DMS114 treated with DMSO at 0.1 percent for 48 hours (cell line): ENCODE data around the gene FAM53A.
A peak's percentile ranks its signal among the peaks of the same experiment; 100 is the strongest.

Experiments used
- DNase-seq: peaks from one replicate; lab custom pipeline; 2025; ENCODE audit not compliant: unreplicated experiment; lab: John Stamatoyannopoulos, UW

The FAM53A gene

GRCh38 chr4:1683736-1684505 is at the start of gene FAM53A:
Gene FAM53A, minus strand, starts transcription at chr4:1684313. Its CDS starts 15,572 bp downstream, at chr4:1668741.
- peak; percentile 63 for DNase-seq

GRCh38 chr4:1732911-1733310 is 48.8 kb upstream of the FAM53A start:
- no peak for DNase-seq

- no peak for DNase-seq
These were observed 47.1 kb upstream of the FAM53A start for GRCh38 chr4:1731180-1731579.

- DNase-seq, result no peak
These were observed 46.5 kb upstream of the FAM53A start for GRCh38 chr4:1730532-1731135.

GRCh38 chr4:1728061-1728980 is 44.2 kb upstream of the FAM53A start:
- DNase-seq, result no peak

GRCh38 chr4:1727117-1728031 is 43.3 kb upstream of the FAM53A start:
- DNase-seq, result no peak

GRCh38 chr4:1726146-1726934 is 42.2 kb upstream of the FAM53A start:
- DNase-seq, result peak; percentile 37

- DNase-seq, result no peak
These were observed 41.4 kb upstream of the FAM53A start for GRCh38 chr4:1725521-1725920.

GRCh38 chr4:1723131-1723801 is 39.2 kb upstream of the FAM53A start:
- no peak for DNase-seq

GRCh38 chr4:1722551-1723118 is 38.5 kb upstream of the FAM53A start:
- no peak for DNase-seq

GRCh38 chr4:1721666-1722550 is 37.8 kb upstream of the FAM53A start:
- DNase-seq, result no peak

GRCh38 chr4:1721003-1721665 is 37.0 kb upstream of the FAM53A start, which contains the start of the genes TACC3 and TMEM129:
Gene TACC3, plus strand, starts transcription at chr4:1721521. Its CDS starts 1,901 bp downstream, at chr4:1723422.
Gene TMEM129, minus strand, starts transcription at chr4:1721323. Its CDS starts 486 bp downstream, at chr4:1720837.
- DNase-seq, result peak; percentile 82

- DNase-seq, result no peak
These were observed 36.3 kb upstream of the FAM53A start for GRCh38 chr4:1720163-1720983.

- DNase-seq, result no peak
These were observed 34.2 kb upstream of the FAM53A start for GRCh38 chr4:1718095-1718850.
